Neural cell (in vitro differentiated cells): ENCODE data around the gene DOCK8. TPM values are rescaled to one million over a fixed set of nuclear protein-coding genes. Genes with fewer than 3 reads are reported as not detected.

Experiments
- H2AFZ ChIP-seq: fragments of 200-600, 300-800 bp; sonication (generic), shearing (Covaris generic); 2 replicates; pipeline ENCODE4 v1.6.0; 2014; ENCODE audit warnings: low read depth, mild to moderate bottlenecking, antibody characterized with exemption, low read length, moderate library complexity
- H3F3A ChIP-seq: fragments of 200-600 bp; shearing (Covaris generic); 2 replicates; pipeline ENCODE4 v1.6.1; 2016; ENCODE audit warnings: mild to moderate bottlenecking, moderate library complexity, mixed read lengths, antibody characterized with exemption, low read length; ENCODE audit not compliant: insufficient read depth, poor library complexity, severe bottlenecking
- H3K27ac ChIP-seq: fragments of 200-600, 300-800 bp; sonication (generic), shearing (Covaris generic); 2 replicates; pipeline ENCODE4 v1.5.1; 2014; ENCODE audit warnings: mild to moderate bottlenecking, low read length, moderate library complexity
- H3K27me3 ChIP-seq: fragments of 300-800, 200-600 bp; sonication (generic), shearing (Covaris generic); 2 replicates; pipeline ENCODE4 v1.6.0; 2014; ENCODE audit warnings: mild to moderate bottlenecking, low read depth, low read length, moderate library complexity; ENCODE audit not compliant: insufficient read depth
- H3K36me3 ChIP-seq: fragments of 300-800, 200-600 bp; sonication (generic), shearing (Covaris generic); 2 replicates; pipeline ENCODE4 v1.5.1; 2014; ENCODE audit warnings: mild to moderate bottlenecking, antibody characterized with exemption, low read length, moderate library complexity; ENCODE audit not compliant: insufficient read depth
- H3K4me2 ChIP-seq: fragments of 300-800, 200-600 bp; sonication (generic), shearing (Covaris generic); 2 replicates; pipeline ENCODE4 v1.6.0; 2014; ENCODE audit warnings: mild to moderate bottlenecking, low read length
- H3K4me3 ChIP-seq: fragments of 300-800, 200-600 bp; sonication (generic), shearing (Covaris generic); 2 replicates; pipeline ENCODE4 v1.5.1; 2014; ENCODE audit warnings: mild to moderate bottlenecking, low read length, moderate library complexity
- H3K79me2 ChIP-seq: fragments of 200-600 bp; shearing (Covaris generic); replicated peaks from 2 replicates; pipeline ENCODE4 v1.6.0; 2014; ENCODE audit warnings: mild to moderate bottlenecking, low read length, moderate library complexity; ENCODE audit not compliant: insufficient read depth
- H3K9ac ChIP-seq: fragments of 300-800, 200-600 bp; sonication (generic), shearing (Covaris generic); 2 replicates; pipeline ENCODE4 v1.6.1; 2016; ENCODE audit warnings: mild to moderate bottlenecking, low read length, mixed read lengths
- H3K9me2 ChIP-seq: fragments of 200-600 bp; shearing (Covaris generic); 2 replicates; pipeline ENCODE4 v1.6.1; 2016; ENCODE audit warnings: mild to moderate bottlenecking, low read length, mixed read lengths; ENCODE audit not compliant: insufficient read depth
- H3K9me3 ChIP-seq: fragments of 200-600, 300-800 bp; sonication (generic), shearing (Covaris generic); 2 replicates; pipeline ENCODE4 v1.6.1; 2016; ENCODE audit warnings: mild to moderate bottlenecking, mixed run types, low read length, moderate library complexity, mixed read lengths
- H4K20me1 ChIP-seq: fragments of 200-600 bp; shearing (Covaris generic); 2 replicates; pipeline ENCODE4 v1.6.1; 2016; ENCODE audit warnings: mild to moderate bottlenecking, mixed run types; ENCODE audit not compliant: insufficient read depth
- EP300 ChIP-seq: fragments of 450-650 bp; conservative IDR thresholded peaks from 2 replicates; pipeline ENCODE4 v1.6.1; 2014; ENCODE audit warnings: antibody characterized with exemption, mild to moderate bottlenecking, moderate library complexity; ENCODE audit not compliant: poor library complexity, severe bottlenecking
- MXI1 ChIP-seq: fragments of 450-650 bp; conservative IDR thresholded peaks from 2 replicates; pipeline ENCODE4 v1.6.1; 2014; ENCODE audit warnings: antibody characterized with exemption, mild to moderate bottlenecking; ENCODE audit not compliant: poor library complexity, severe bottlenecking
- POLR2AphosphoS5 ChIP-seq: IDR thresholded peaks from 2 replicates; pipeline ENCODE4 v1.6.1; 2012
- RAD21 ChIP-seq: fragments of 450-650 bp; conservative IDR thresholded peaks from 2 replicates; pipeline ENCODE4 v1.6.1; 2014; ENCODE audit warnings: antibody characterized with exemption, mild to moderate bottlenecking, moderate library complexity
- TAF1 ChIP-seq: IDR thresholded peaks from 2 replicates; pipeline ENCODE4 v1.6.1; 2012; ENCODE audit warnings: low read depth
- polyA plus RNA-seq: library from polyadenylated mRNA; depleted of rRNA; stranded (reverse); fragments of >200 nt; gene quantifications from 2 replicates; pipeline ENCODE4 v1.2.3, GENCODE V29; 2014
- TF ChIP-seq, protein P1 (sequence below): IDR thresholded peaks from 2 replicates; pipeline ENCODE4 v1.6.1; 2012; ENCODE audit warnings: borderline replicate concordance
- TF ChIP-seq, protein P2 (sequence below): fragments of 450-650 bp; IDR thresholded peaks from 2 replicates; pipeline ENCODE4 v1.5.1; 2014; ENCODE audit warnings: antibody characterized with exemption, mild to moderate bottlenecking, moderate library complexity; ENCODE audit not compliant: poor library complexity, severe bottlenecking

Gene DOCK8
- polyA plus RNA-seq, 1 donor from 2014 or later, result not detected

DNA sequence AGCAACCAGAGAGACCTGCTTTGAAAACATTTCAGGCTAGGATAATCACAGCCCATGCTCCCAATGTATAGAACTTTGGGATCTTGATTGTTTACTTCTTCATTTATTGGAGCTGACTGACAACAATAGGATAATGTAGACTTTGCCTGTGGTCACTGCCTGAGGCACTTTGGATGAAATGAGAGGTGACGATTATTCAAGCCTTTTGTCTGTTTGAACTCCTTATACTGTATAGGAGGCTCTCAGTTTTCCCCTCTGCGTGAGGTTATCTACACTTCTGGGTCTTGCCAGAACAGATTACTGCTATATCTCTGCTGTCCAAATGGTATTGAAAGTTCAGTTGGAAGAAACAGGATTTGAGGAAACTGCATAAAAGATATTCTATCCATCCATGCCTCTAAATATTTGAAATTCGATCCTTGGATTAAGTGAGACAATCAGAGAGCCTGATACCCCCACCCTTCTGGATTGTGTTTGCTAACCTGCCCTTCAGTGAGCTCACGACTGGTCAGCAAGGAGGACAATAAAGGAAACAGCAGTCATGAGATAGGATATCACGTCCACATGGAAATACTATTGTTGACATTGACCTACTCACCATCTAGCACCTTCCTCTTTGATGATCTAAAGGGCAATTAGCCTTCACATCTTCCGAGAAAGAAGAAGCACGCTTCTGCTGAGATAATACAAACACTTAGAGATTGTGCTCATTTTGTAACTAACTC, 98.1 kb downstream of the DOCK8 start:
- Histone ChIP-seq H4K20me1 (no peaks in the 10 kb centered on the region), H3K79me2 (no peaks in the 10 kb centered on the region), H3K36me3 (no peaks in the 10 kb centered on the region), H3K4me3 (no peak overlapping the region), H3K27me3 (no peaks in the 10 kb centered on the region), H3K9me3 (no peaks in the 10 kb centered on the region), H3F3A (no peaks in the 10 kb centered on the region), H3K4me2 (no peak overlapping the region), H3K27ac (no peak overlapping the region), H2AFZ (no peak overlapping the region), H3K9ac (no peak overlapping the region), H3K9me2 (no peaks in the 10 kb centered on the region)
- TF ChIP-seq EP300 (no peak), TAF1 (no peak)
- TF ChIP-seq, protein P1, sequence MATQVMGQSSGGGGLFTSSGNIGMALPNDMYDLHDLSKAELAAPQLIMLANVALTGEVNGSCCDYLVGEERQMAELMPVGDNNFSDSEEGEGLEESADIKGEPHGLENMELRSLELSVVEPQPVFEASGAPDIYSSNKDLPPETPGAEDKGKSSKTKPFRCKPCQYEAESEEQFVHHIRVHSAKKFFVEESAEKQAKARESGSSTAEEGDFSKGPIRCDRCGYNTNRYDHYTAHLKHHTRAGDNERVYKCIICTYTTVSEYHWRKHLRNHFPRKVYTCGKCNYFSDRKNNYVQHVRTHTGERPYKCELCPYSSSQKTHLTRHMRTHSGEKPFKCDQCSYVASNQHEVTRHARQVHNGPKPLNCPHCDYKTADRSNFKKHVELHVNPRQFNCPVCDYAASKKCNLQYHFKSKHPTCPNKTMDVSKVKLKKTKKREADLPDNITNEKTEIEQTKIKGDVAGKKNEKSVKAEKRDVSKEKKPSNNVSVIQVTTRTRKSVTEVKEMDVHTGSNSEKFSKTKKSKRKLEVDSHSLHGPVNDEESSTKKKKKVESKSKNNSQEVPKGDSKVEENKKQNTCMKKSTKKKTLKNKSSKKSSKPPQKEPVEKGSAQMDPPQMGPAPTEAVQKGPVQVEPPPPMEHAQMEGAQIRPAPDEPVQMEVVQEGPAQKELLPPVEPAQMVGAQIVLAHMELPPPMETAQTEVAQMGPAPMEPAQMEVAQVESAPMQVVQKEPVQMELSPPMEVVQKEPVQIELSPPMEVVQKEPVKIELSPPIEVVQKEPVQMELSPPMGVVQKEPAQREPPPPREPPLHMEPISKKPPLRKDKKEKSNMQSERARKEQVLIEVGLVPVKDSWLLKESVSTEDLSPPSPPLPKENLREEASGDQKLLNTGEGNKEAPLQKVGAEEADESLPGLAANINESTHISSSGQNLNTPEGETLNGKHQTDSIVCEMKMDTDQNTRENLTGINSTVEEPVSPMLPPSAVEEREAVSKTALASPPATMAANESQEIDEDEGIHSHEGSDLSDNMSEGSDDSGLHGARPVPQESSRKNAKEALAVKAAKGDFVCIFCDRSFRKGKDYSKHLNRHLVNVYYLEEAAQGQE, result no peak

DNA sequence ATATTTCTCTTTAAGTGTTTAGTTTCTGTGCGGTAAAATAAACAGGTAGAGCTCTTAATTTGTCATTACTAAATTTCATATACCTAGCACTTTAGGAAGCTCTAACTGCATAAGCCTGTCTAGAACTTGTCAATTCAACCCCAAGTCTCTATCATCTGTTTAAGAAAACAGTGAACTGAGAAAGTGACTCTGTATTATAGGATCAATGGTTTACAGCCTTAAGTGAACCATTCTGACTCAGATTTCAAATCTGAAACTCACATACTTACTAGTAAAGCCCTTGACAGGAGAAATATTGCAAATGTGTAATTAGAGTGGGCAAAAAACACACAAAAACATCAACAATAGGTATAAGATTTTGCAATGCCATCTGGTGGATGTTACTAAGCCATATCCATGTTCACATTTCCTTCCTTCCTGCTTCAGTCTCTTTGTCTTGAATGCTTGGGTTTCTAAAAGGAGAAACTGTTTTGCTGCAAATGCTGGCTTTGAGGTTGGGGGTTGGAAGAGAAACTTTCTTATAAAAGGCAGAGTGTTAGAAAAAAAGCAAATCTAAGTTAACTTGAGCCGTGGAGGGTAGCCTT, 101.8 kb downstream of the DOCK8 start:
- Histone ChIP-seq H4K20me1 (no peaks in the 10 kb centered on the region), H3K9ac (no peak overlapping the region), H3K4me2 (no peak overlapping the region), H3K27ac (no peak overlapping the region), H3F3A (no peaks in the 10 kb centered on the region), H3K9me3 (no peaks in the 10 kb centered on the region), H3K27me3 (no peaks in the 10 kb centered on the region), H2AFZ (no peak overlapping the region), H3K79me2 (no peaks in the 10 kb centered on the region), H3K36me3 (no peaks in the 10 kb centered on the region), H3K9me2 (no peaks in the 10 kb centered on the region), H3K4me3 (no peak overlapping the region)
- TF ChIP-seq TAF1, result no peak
- no peak for TF ChIP-seq MXI1
- TF ChIP-seq EP300, result no peak
- TF ChIP-seq, protein P2, sequence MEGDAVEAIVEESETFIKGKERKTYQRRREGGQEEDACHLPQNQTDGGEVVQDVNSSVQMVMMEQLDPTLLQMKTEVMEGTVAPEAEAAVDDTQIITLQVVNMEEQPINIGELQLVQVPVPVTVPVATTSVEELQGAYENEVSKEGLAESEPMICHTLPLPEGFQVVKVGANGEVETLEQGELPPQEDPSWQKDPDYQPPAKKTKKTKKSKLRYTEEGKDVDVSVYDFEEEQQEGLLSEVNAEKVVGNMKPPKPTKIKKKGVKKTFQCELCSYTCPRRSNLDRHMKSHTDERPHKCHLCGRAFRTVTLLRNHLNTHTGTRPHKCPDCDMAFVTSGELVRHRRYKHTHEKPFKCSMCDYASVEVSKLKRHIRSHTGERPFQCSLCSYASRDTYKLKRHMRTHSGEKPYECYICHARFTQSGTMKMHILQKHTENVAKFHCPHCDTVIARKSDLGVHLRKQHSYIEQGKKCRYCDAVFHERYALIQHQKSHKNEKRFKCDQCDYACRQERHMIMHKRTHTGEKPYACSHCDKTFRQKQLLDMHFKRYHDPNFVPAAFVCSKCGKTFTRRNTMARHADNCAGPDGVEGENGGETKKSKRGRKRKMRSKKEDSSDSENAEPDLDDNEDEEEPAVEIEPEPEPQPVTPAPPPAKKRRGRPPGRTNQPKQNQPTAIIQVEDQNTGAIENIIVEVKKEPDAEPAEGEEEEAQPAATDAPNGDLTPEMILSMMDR, result no peak
- no peak for TF ChIP-seq RAD21
- TF ChIP-seq POLR2AphosphoS5, result no peak

DNA sequence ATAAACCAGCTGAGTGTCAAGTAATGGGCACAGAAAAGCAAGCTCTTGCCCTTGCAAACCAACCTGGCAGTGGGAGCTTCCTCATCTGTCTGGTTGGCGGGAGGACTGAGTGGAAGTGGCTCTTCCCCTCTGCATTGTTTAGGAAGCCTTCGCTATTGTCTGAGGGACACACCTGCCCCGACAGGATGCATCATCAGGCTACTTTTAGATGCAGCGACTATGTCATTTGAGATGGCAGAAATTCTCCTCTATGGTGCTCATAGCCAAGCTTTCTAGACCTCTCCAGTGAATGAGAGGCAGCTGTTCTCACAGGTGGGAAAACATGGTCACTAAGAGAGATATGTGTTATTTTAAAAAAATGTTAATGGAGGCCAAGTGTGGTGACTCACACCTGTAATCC, 104.0 kb downstream of the DOCK8 start:
- Histone ChIP-seq H4K20me1 (no peaks in the 10 kb centered on the region), H2AFZ (no peak overlapping the region), H3K9me2 (no peaks in the 10 kb centered on the region), H3K9ac (no peak overlapping the region), H3K79me2 (no peaks in the 10 kb centered on the region), H3K27me3 (no peaks in the 10 kb centered on the region), H3F3A (no peaks in the 10 kb centered on the region), H3K36me3 (no peaks in the 10 kb centered on the region), H3K4me3 (no peak overlapping the region), H3K4me2 (no peak overlapping the region), H3K9me3 (no peaks in the 10 kb centered on the region), H3K27ac (no peak overlapping the region)
- TF ChIP-seq EP300 (no peak), POLR2AphosphoS5 (no peak)
- TF ChIP-seq, protein P2, result no peak
